MM.1S (cell line): Measurements from ENCODE around the gene LDLRAP1.

Source experiments
- EZH2phosphoT487 ChIP-seq: fragments of 300-600 bp; sonication (generic); IDR thresholded peaks from 2 replicates; pipeline ENCODE4 v1.6.1; 2018; ENCODE audit warnings: antibody characterized with exemption, low read length
- TF ChIP-seq, protein P1 (sequence below): fragments of 300-600 bp; sonication (generic); IDR thresholded peaks from 2 replicates; pipeline ENCODE4 v1.5.1; 2016; ENCODE audit warnings: antibody characterized with exemption, low read length, mixed read lengths

DNA sequence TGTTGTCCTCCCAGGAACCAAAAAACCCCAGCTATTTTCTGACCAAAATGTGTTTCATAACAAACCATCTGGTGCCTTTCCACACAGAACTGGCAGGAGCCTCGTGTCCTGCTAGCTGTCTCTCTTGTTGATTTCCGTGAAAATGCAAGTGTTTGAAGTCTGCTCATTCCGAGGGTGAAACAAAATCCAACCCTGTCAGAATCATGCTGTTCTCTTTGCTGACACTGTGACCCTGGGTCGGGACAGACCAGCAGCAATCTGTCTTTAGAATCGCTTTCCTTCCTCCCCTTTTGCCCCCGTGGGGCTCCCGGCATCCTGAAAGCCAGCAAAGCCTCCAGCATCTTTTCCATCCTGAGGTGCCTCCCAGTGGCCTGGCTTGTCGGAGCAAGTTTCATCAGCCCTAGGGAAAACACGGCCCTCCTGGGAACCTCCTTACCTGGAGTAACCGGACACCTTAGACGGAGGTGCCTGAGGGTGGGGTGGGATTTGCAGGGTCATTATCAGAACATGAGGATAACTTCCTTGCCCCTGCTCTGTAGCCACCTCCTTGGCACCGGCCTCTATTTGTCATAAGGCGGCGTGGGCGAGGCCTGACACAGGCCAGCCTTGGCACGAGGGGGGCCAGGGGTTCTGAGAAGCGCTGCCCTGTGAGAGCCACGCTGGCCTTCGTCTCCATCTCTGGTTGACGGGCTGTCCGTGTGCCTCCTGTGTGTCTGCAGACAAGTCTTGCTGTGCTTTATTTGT lies 24.9 kb downstream of the LDLRAP1 start:
- TF ChIP-seq, protein P1, sequence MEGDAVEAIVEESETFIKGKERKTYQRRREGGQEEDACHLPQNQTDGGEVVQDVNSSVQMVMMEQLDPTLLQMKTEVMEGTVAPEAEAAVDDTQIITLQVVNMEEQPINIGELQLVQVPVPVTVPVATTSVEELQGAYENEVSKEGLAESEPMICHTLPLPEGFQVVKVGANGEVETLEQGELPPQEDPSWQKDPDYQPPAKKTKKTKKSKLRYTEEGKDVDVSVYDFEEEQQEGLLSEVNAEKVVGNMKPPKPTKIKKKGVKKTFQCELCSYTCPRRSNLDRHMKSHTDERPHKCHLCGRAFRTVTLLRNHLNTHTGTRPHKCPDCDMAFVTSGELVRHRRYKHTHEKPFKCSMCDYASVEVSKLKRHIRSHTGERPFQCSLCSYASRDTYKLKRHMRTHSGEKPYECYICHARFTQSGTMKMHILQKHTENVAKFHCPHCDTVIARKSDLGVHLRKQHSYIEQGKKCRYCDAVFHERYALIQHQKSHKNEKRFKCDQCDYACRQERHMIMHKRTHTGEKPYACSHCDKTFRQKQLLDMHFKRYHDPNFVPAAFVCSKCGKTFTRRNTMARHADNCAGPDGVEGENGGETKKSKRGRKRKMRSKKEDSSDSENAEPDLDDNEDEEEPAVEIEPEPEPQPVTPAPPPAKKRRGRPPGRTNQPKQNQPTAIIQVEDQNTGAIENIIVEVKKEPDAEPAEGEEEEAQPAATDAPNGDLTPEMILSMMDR, result no peak
- TF ChIP-seq EZH2phosphoT487, result no peak
